Neural crest cell (in vitro differentiated cells): ENCODE measurements around the gene GPER1. TPM values are rescaled to one million over a fixed set of nuclear protein-coding genes. Genes with fewer than 3 reads are reported as not detected.

Experiments used
- DNase-seq: peaks from one replicate; pipeline ENCODE4 v3.0.0; 2021; ENCODE audit warnings: low read depth, mixed read lengths, low spot score
- H3K27ac Mint-ChIP-seq: one replicate; pipeline ENCODE4 v1.8.0; 2021; ENCODE audit warnings: mild to moderate bottlenecking, mixed read lengths; ENCODE audit not compliant: unreplicated experiment
- H3K27me3 Mint-ChIP-seq: 2 replicates; pipeline ENCODE4 v1.8.0; 2021; ENCODE audit warnings: low read depth, mild to moderate bottlenecking, mixed read lengths
- H3K36me3 Mint-ChIP-seq: 2 replicates; pipeline ENCODE4 v1.8.0; 2021; ENCODE audit warnings: low read depth, mild to moderate bottlenecking, mixed read lengths
- H3K4me1 Mint-ChIP-seq: 2 replicates; pipeline ENCODE4 v1.8.0; 2021; ENCODE audit warnings: mixed read lengths
- H3K4me3 Mint-ChIP-seq: one replicate; pipeline ENCODE4 v1.8.0; 2021; ENCODE audit warnings: mild to moderate bottlenecking, mixed read lengths
- H3K9me3 Mint-ChIP-seq: 2 replicates; pipeline ENCODE4 v1.8.0; 2021; ENCODE audit warnings: mixed read lengths
- CTCF ChIP-seq: fragments of 200-600 bp; sonication (generic); conservative IDR thresholded peaks from 2 replicates; pipeline ENCODE4 v1.5.0; 2021; ENCODE audit warnings: antibody characterized with exemption, mild to moderate bottlenecking
- total RNA-seq: library from RNA; stranded (reverse); gene quantifications from 2 replicates; pipeline ENCODE4 v1.2.1, GENCODE V29; 2021

Gene GPER1
- total RNA-seq, 1 donor from 2014 or later, result 0.91 TPM

GRCh38 chr7:1111156-1111555 is 23.2 kb downstream of the GPER1 start:
- no peak overlapping the region for H3K27ac Mint-ChIP-seq
- peaks cover 3% of the 10 kb centered on the region for H3K36me3 Mint-ChIP-seq
- no peak for DNase-seq
- no peak for TF ChIP-seq CTCF
- H3K9me3 Mint-ChIP-seq, result no peaks in the 10 kb centered on the region
- H3K4me3 Mint-ChIP-seq, result no peak overlapping the region
- H3K27me3 Mint-ChIP-seq, result no peaks in the 10 kb centered on the region
- no peaks in the 10 kb centered on the region for H3K4me1 Mint-ChIP-seq

- no peak for TF ChIP-seq CTCF
- peaks cover 3% of the 10 kb centered on the region for H3K36me3 Mint-ChIP-seq
- H3K27me3 Mint-ChIP-seq, result no peaks in the 10 kb centered on the region
- no peak for DNase-seq
- H3K4me3 Mint-ChIP-seq, result no peak overlapping the region
- no peaks in the 10 kb centered on the region for H3K9me3 Mint-ChIP-seq
- no peak overlapping the region for H3K27ac Mint-ChIP-seq
- no peaks in the 10 kb centered on the region for H3K4me1 Mint-ChIP-seq
Observed at GRCh38 chr7:1112109-1112508, 24.2 kb downstream of the GPER1 start.

GRCh38 chr7:1112625-1113547 is 25.0 kb downstream of the GPER1 start:
- peak overlapping the region; percentile 36 for H3K27ac Mint-ChIP-seq
- H3K9me3 Mint-ChIP-seq, result no peaks in the 10 kb centered on the region
- H3K4me1 Mint-ChIP-seq, result no peaks in the 10 kb centered on the region
- H3K27me3 Mint-ChIP-seq, result no peaks in the 10 kb centered on the region
- peaks cover 10% of the 10 kb centered on the region for H3K36me3 Mint-ChIP-seq
- TF ChIP-seq CTCF, result no peak
- H3K4me3 Mint-ChIP-seq, result no peak overlapping the region
- no peak for DNase-seq

- DNase-seq, result no peak
- Mint-ChIP-seq H3K27ac (peak overlapping the region; percentile 36), H3K4me3 (no peak overlapping the region)
Observed at GRCh38 chr7:1113548-1113885, 25.6 kb downstream of the GPER1 start.

GRCh38 chr7:1114088-1114487 is 26.2 kb downstream of the GPER1 start:
- Mint-ChIP-seq H3K27me3 (no peaks in the 10 kb centered on the region), H3K4me3 (no peak overlapping the region), H3K4me1 (no peaks in the 10 kb centered on the region), H3K27ac (peak overlapping the region; percentile 83), H3K9me3 (no peaks in the 10 kb centered on the region), H3K36me3 (peaks cover 14% of the 10 kb centered on the region)
- no peak for DNase-seq
- no peak for TF ChIP-seq CTCF

More at GRCh38 chr7:1113548-1113885, 25.6 kb downstream of the GPER1 start:
- Mint-ChIP-seq H3K27me3 (no peaks in the 10 kb centered on the region), H3K9me3 (no peaks in the 10 kb centered on the region), H3K36me3 (peaks cover 14% of the 10 kb centered on the region), H3K4me1 (no peaks in the 10 kb centered on the region)
- no peak for TF ChIP-seq CTCF
